NAMALWA (cell line): ENCODE measurements around the gene TAS2R10.
"Not testable (repeated sequence)": the region's sequence is repeated elsewhere in the genome, so short reads cannot be mapped to it uniquely, and the experiment has no call there.

Experiments
- DNase-seq: peaks from one replicate; pipeline ENCODE4 v3.0.0-alpha.2; 2015; ENCODE audit warnings: low spot score

Gene TAS2R10

DNA sequence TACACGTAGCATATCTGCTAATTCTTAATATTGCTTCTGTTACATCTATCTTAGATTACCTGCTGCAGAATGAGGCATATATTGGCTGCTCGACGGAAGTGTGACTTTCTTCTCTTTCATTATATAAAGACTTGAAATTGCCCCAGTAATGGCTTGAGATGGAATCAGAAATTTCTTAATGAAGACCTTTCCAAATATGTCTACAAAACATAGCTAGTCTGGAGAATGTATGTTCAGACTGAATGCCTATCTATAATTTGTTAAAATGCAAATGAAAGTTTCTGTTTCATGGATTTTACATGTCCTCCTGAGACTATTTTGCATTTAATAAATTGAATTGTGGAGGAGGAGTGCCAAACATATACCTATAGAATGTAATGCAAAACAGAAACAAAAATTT, at the start of gene TAS2R10:
TAS2R10 (minus strand) TSS at position 101 of the 400 bp plus-strand sequence; CDS start at position 12, 89 bp downstream.
- no peak for DNase-seq

DNA sequence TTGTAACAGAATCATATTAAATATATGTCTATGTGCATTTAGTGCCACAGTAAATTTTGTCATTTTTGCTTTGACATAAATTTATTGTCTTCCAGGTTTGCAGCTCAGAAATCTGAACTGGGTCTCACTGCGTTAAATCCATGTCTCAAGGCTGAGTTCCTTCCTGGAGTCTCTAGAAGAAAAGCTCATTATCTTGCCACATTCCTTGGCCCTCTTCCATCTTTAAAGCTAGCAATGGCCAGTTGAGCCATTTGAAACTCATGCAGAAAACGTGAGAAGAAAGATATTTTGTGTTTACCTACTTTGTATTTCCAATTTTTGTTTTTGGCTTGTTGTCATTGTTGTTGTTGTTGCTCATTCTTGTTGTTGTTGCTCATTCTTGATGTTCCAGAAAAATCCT, 47.2 kb upstream of the TAS2R10 start:
- DNase-seq = no peak

DNA sequence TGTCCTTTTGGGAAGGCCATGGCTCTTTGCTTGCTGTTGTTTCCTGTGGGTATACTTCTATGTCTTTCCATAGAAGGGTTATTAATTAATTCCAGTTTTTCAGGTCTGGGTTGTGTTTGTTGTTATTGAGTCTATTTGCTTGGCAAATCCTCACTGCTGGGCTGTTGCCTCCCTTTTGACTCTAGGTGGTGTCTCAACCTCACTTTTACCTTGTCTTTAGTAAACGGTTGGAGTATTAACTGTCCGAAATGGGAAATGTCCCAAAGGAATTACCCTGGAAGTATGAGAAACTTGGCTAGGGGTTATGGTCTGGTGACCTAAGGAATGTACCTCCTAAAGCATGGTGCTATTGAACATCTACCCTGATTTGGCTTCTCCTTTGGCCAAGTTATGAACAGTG, 41.2 kb upstream of the TAS2R10 start:
- no peak for DNase-seq

DNA sequence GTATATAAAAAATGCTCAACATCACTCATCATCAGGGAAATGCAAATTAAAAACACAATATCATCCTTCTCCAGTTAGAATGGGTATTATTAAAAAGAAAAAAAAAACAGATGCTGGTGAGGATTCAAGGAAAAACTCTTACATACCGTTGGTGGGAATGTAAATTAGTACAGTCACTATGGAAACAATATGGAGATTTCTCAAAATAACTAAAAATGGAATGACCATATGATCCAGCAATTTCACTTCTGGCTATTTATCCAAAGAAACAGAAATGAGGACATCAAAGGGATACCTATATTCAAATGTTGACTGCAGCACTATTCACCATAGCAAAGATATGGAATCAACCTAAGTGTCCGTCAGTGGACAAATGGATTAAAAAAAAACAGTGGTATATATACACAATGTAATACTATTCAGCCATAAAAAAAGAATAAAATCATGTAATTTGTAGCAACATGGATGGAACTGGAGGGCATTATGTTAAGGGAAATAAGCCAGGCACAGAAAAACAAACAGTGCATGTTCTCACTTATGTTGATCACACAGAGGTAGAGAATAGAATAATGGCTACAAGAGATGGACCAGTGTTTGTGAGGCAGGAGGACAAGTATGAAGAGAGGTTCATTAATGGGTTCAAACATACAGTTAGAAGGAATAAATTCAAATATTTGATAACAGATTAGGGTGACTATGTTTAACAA, 37.5 kb upstream of the TAS2R10 start:
- no peak for DNase-seq

DNA sequence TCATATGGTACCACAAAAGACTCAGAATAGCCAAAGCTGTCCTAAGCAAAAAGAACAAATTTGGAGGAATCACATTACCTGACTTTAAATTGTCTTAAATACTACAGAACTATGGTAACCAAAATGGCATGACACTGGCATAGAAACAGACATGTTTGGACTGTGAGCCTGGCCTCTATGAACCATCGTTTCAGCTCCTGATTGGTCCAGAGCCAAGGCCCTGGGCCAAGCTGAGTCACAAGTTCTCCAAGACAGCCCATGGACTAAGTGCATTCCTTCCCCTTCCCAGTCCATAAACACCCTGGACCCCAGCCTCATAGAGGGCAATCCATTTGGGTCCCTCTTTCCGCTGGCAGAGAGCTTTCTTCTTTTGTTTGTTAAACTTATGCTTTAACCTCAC, 35.2 kb upstream of the TAS2R10 start:
- DNase-seq = no peak

GRCh38 chr12:10855807-10856206, 29.6 kb upstream of the TAS2R10 start:
- DNase-seq = no peak

GRCh38 chr12:10853776-10854175, 27.6 kb upstream of the TAS2R10 start:
- no peak for DNase-seq

- no peak for DNase-seq
Observed at GRCh38 chr12:10851243-10851858, 25.2 kb upstream of the TAS2R10 start.

DNA sequence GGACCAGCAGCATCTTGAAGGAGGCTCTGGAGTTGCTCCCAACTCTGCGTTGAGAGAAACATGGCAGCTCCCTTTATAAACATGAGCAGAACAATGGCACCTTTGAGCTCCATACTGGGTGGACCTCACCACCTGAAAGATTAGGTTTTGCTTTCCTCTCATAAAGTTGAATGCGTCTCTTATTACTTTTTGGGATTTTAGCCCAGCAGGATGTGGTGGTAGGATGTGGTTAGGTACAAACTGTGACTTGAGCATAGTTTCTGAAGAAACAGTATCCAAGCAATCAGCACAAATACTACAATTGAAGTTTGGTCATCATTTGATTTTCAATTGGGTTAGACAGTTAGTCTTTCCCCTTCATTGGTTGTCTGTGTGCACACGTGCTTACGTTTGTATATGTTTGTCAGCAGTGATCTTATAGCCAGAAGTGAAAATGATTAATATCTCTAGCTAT, 23.3 kb upstream of the TAS2R10 start, which contains the start of gene PRR4:
PRR4 (minus strand) TSS at position 51 of the 454 bp plus-strand sequence; CDS start at position 13, 38 bp downstream.
- DNase-seq = no peak

DNA sequence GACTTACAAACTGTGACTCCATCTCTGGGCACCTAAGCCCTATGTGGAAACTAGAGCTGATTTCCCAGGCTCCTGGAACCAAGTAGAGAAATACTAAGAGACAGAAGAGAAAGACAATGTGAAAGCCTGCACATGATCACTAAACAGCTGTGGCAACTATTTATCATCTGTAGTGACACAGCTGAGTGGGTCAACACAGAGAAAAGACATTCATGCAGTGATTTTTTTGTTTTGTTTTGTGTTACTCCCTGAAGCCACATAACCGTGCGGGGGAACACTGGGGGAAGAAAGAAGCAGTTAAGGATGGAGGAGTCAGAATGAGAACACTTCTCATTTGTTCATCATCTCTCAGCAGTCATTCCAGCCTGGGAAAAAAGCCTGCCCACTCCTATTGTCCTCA, 21.6 kb upstream of the TAS2R10 start:
- no peak for DNase-seq

GRCh38 chr12:10842862-10843261, 16.7 kb upstream of the TAS2R10 start:
- DNase-seq = no peak

- no peak for DNase-seq
Observed at GRCh38 chr12:10838461-10838860, 12.3 kb upstream of the TAS2R10 start.

GRCh38 chr12:10829994-10830393, 3.8 kb upstream of the TAS2R10 start:
- DNase-seq = no peak

DNA sequence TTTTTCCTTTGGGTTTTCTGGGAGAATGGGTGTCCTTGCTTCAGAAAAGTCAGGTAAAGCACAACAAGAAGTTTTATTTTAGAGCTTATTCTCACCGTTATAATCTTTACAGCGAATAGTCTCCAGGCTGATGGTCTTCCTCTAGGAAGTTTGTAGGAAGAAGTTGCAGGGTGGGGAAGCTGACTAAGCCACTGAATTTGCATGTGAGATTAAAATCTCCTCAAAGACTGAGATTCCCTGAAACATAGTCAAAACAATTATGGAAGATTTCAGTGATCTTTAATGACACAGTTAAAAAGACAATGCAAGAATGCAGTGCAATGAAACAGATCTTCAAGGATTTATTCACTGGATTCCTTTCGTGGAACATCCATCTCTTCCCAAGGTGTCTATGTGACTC, 1.2 kb downstream of the TAS2R10 start:
- no peak for DNase-seq

- no peak for DNase-seq
Observed at GRCh38 chr12:10811883-10812536, 14.1 kb downstream of the TAS2R10 start.

GRCh38 chr12:10810068-10810467, 16.1 kb downstream of the TAS2R10 start, which contains the start of gene TAS2R9:
TSS of gene TAS2R9 (minus strand) at chr12:10810168. CDS start at chr12:10810075, 93 bp downstream.
- no peak for DNase-seq

DNA sequence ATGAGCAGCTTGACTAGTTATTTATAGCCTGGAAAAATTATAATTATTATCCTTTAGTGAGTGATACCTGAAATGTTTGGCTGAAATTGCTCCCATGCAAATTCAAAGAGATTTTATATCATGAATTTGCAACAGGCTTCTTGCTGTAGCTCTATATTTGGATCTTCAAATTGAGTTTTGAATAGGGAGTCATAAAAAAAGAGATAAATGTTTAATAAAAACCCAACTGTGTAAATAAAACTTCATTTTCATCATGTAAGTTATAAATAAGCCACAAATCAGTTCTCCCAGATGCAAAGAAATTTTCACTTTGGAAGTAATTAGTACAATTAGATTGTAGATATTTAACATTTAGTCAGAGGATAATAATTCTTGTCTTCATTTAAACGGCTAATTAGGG, 19.0 kb downstream of the TAS2R10 start, which contains the start of gene TAS2R8:
TAS2R8 (minus strand) TSS at position 101 of the 400 bp plus-strand sequence. CDS start 306 bp downstream, outside the sequence.
- DNase-seq = no peak

DNA sequence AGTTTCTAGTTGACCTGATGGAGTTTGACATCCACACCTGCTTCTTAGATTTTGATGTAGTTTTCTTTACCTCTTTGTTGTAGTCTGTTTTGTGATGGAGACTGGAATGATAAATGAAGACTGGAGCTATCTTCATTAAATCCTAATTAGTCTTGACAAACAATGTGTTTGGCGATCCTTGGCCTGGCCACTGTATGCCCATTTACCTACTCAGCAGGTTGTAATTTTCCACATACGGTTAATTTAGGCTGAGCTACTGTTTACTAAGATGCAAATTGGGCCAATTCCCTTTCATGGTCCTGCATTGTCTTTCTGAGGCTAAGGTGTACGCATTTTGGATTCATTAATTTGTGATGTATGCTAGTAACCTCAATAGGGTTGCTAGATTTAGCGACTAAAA, 23.6 kb downstream of the TAS2R10 start, which contains the start of gene TAS2R7:
TAS2R7 (minus strand) TSS at position 41 of the 400 bp plus-strand sequence. CDS start 57 bp downstream, outside the sequence.
- no peak for DNase-seq

DNA sequence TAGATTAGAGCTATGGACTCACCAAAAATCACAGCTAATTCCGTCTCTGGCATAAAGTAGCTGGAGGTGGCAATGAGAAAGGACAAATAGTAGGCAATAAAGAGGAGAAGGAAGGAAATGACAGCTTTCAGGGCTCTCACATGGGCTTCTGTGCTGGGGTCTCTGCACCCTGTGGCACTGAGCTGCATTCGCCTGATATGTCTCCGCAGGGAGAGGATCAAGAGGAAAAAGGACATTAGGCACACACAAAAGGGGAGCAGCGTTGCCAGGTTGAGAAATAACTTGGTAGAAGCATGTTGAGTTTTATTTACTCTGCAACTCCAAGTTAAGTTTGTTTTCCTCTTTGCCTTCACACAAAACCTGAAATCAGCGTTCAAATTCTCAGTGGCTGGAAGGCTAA, 24.4 kb downstream of the TAS2R10 start:
- no peak for DNase-seq

DNA sequence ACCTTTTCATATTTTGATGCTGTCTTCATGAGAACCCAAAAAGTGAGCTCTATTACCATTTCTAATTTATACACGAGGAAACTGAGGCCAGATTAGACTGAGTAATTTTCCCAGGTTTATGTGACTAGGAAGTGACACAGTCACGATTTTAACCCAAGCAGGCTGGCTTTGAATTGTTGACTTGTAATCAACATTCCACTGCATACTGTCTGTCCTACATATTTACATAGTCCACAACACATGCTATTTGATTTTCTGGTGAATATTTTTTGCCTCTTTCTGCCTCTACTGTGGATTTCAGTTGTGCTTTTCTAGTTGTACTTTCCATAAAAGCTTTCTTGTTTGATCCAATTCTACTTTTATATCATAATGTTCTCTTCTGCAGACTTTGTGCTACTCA, 31.9 kb downstream of the TAS2R10 start:
- DNase-seq = no peak

DNA sequence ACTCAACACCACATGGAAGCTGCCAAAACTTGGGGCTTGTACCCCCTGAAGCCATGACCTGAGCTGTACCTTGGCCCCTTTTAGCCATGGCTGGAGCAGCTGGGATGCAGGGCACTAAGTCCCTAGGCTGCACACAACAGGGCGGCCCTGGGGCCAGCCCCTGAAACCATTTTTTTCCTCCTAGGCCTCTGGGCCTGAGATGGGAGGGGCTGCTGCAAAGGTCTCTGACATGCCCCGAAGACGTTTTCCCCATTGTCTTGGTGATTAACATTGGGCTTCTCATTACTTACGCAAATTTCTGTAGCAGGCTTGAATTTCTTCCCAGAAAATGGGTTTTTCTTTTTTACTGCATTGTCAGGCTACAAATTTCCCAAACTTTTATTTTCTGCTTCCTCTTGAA, 34.4 kb downstream of the TAS2R10 start:
- not testable (repeated sequence) for DNase-seq

DNA sequence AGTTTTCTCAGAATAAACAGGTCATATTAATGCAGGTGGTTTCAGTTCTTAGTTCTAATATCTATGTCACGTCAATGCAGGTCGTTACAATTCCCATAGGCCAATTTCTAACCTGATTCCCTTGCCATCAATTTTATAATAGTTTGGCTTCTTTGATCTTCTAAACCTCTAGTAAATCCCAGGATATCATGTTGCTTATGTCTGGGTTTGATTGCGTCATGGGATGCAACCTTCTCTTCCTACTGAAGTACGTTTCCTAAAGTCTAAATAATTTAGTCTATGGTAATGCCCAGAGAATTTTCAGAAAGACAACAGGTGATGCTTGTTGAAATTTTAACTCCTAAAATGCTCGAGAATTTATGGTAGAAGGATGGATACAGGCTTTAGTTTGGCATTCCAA, 42.9 kb downstream of the TAS2R10 start:
- no peak for DNase-seq

DNA sequence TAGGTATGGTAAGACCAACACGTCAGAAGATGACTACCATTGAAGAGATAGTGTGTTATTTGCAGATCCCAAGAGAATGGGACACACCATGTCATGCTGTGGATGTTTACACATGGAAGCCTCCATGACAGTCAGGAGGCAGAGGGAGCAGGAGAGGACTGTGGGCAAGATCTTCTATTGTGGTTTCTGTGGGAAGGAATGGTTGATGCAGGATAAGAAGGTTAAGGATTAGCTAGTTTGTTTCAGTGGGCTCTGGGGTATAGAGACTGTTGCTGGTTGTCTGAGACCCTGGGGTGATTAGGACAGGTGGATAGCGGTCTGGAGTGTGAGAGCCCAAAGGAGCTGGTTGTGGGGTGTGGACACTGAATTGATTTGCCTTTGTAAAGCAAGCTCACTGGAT, 47.1 kb downstream of the TAS2R10 start:
- DNase-seq = no peak
